AG09309 (cell line): ENCODE data around the gene DCAF8L1.

ENCODE experiments used
- DNase-seq: peaks from one replicate; pipeline ENCODE4 v3.0.0-alpha.2; 2010; ENCODE audit warnings: low read depth
- H3K4me3 ChIP-seq: 2 replicates; pipeline ENCODE4 v1.5.1; 2011; ENCODE audit warnings: mild to moderate bottlenecking, low read depth, low read length, moderate library complexity; ENCODE audit not compliant: control insufficient read depth
- CTCF ChIP-seq: IDR thresholded peaks from 2 replicates; pipeline ENCODE4 v1.5.1; 2011; ENCODE audit warnings: mild to moderate bottlenecking, low read depth, low read length, inconsistent platforms; ENCODE audit not compliant: insufficient read depth, control insufficient read depth; ENCODE audit errors: missing control alignments

Gene DCAF8L1

DNA sequence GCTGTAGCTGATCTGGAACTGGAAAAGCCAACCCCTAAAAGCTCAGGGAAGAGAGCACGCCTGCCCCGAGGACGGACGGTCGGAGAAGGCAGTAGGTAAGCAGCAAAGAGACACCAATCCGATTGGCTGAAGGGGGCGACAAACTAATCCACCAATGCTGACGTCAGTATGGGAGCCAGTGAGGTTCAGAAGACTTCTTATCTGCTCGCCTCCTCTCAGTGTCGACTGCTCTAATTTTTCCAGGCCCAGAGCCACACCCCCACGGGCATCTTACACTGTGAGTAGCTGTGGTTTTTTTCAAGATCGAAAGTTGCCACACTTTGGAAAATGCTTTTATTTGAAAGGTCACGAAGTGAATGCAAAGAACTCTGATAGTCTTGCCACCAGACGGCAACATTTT lies at the start of gene DCAF8L1:
DCAF8L1 (minus strand) TSS at position 101 of the 400 bp plus-strand sequence. CDS start 115 bp downstream, outside the sequence.
- no peak for TF ChIP-seq CTCF
- no peak for DNase-seq

DNA sequence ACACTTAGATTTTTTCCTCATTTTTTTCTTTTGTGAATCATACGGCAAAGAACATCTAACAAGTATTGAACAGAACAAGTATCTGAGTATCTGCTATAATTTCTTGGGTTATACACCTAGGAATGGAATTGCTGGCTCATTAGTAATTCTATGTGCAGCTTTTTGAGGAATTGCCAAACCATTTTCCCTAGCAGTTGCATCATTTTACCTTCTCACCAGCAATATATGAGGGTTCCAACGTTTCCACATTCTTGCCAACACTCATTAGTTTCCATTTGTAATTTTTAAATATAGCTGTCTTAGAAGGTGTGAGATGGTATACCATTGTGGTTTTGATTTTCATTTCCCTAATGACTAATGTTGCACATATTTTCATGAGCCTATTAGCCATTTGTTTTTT lies 41.1 kb upstream of the DCAF8L1 start:
- DNase-seq, result no peak
- no peak overlapping the region for H3K4me3 ChIP-seq
- TF ChIP-seq CTCF, result no peak

More for the DNA sequence above, at the start of gene DCAF8L1:
- H3K4me3 ChIP-seq, result no peak within 1 kb of the TSS

DNA sequence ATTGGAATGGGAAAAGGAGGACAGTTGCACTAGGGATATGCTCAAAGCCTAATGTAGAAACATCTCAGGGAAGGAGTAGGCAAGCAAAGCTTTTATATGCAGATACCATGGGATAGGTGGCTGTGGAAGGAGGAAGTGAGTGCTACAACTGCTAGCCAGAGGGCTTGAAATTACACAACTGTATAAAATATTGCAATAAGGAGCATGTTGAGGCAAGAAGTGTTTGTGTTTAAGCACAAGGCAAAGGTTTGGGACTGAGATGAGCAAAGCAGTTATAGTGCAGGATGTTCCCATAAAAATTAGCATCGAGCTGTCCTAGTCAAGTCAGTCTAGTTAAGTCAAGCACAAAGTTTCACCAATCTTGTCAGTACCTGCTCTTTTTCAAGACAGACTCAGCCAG lies 35.6 kb upstream of the DCAF8L1 start:
- TF ChIP-seq CTCF, result no peak
- no peak for DNase-seq
- H3K4me3 ChIP-seq, result no peak overlapping the region

- no peak for DNase-seq
- no peak for TF ChIP-seq CTCF
- H3K4me3 ChIP-seq, result no peak overlapping the region
Observed at GRCh38 chrX:28015993-28016392, 34.7 kb upstream of the DCAF8L1 start.

DNA sequence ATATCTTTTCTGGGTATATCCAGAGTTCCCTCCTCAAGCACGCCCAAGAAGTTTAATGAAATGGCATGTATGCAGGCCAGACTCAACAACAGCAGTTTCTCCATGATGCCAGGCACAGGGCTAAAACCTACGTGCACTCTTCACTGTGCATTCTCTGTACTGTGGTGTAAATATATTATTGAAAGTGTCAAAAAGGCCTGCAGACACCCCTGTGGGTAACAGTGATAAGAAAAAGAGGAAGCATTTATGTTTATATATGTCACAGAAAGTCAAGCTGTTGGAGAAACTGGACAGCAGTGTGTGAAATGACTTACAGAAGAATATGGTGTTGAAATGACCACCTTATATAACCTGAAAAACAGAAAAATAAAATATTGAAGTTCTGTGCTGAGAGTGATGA lies 29.6 kb upstream of the DCAF8L1 start:
- no peak for DNase-seq
- H3K4me3 ChIP-seq, result no peak overlapping the region
- no peak for TF ChIP-seq CTCF

DNA sequence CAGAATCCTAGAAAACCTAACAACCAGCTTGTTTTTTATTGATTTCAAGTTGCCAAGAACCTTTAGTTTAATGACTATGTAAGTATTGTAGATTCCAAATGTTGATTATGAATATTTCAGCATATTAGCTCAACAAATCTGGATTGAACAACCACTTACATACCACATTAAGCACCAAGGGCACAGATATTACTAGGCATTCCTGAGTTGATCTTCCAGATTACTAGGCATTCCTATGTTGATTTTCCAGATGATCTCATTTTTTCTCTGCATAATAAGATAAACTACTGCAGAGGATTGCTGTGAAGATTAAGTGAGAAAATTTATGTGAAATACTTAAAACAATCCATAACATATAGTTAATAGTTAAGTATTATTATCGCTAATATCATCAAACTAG lies 17.4 kb upstream of the DCAF8L1 start:
- TF ChIP-seq CTCF, result no peak
- DNase-seq, result no peak
- no peak overlapping the region for H3K4me3 ChIP-seq

GRCh38 chrX:27997622-27998021 lies 16.4 kb upstream of the DCAF8L1 start:
- no peak overlapping the region for H3K4me3 ChIP-seq
- no peak for TF ChIP-seq CTCF
- DNase-seq, result no peak
